ENCODE results near the gene CMTM4. TPM values are rescaled to one million over a fixed set of nuclear protein-coding genes. Genes with fewer than 3 reads are reported as not detected.
"Not testable (repeated sequence)": the region's sequence is repeated elsewhere in the genome, so short reads cannot be mapped to it uniquely, and the experiment has no call there.

CMTM4 gene
- total RNA-seq, 1 donor from 2014 or later = 12.7 TPM

GRCh38 chr16:66585481-66586239 lies 110.9 kb downstream of the CMTM4 start:
- intact Hi-C loops (cut with micrococcal nuclease) = loop anchor here (10.0 kb wide), 1 partner anchor 181 kb away; no protein-coding TSS in a partner anchor
- no peak for DNase-seq
- ATAC-seq = peak; percentile 68

GRCh38 chr16:66581246-66581952 lies 115.1 kb downstream of the CMTM4 start:
- intact Hi-C loops (cut with micrococcal nuclease) = loop anchor here (10.0 kb wide), 1 partner anchor 177 kb away; no protein-coding TSS in a partner anchor
- DNase-seq (no peak), ATAC-seq (no peak)

DNA sequence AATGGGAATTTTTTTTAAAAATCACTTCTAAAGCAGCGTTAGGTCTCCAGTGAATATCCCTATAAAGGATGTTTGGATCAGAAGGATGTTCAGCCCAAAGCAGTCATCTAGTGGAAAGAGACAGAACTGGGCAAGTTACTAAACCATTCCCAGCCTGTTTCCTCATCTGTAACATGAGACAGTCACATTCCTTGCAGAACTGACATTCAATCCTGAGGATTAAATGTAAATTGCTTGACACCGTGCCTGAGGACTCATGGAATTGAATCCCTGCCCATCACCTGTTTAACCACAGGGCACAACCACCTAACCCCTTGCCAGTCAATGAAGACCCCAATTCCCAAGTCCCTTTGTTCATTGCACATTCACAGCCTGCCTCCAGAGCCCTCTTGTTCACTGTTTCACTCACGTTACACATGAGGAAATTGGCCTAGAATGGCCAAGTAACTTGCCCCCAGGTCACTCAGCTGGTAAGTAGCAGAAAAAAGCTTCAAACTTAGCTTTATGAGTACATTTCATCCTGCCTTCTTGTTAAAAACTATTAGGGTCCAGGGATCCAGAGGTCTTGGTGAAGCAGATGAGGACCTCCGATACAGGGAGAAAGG lies 115.8 kb downstream of the CMTM4 start:
- ATAC-seq = no peak
- intact Hi-C loops (cut with micrococcal nuclease) = loop anchor here (10.0 kb wide), 1 partner anchor 176 kb away; no protein-coding TSS in a partner anchor
- DNase-seq = no peak

DNA sequence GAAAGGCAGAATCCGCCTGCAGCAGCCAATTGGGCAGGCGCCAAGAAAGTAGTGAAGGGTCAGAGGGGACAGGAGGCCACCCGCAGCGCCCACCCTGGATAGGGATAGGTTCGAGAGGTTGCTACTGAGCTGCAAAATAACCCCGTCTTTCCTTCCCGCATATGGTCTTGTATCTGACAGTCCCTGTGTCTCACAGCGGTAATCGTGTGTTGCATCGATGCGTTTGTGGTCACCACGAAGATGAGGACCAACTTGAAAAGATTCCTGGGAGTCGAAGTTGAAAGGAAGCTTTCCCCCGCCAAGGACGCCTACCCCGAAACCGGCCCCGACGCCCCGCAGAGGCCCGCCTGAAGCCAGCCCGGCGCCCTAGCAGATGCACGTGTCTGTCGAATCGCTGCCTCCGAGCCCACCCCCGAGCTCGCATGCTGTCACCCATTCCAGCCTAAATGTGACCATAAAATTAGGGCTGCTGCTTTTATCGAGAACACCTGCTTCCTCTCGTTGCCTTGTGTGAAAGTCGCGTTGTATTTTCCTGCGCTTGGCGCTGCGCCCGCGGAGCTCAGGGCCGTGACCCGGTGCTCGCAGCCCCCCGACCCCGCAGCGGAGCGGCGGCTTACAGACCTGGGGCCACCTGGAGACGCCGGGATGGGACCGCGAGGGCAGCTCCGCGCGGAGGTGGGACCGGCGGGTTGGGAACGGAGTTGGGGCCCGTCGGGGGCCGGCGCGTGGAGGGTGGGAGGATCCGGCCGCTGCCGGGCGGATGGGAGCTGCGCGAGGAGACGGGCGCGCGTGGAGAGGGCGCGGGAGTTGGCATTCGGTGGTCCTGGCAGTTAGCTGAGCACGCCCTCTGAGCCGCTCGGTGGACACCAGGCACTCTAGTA lies 117.7 kb downstream of the CMTM4 start, which contains the start of gene CMTM2:
CMTM2 (plus strand) TSS at position 813 of the 881 bp plus-strand sequence. CDS start 145 bp downstream, outside the sequence.
- ATAC-seq (no peak), DNase-seq (peak; percentile 44)
- intact Hi-C loops (cut with micrococcal nuclease) = no loop called here

GRCh38 chr16:66576296-66576695 lies 120.2 kb downstream of the CMTM4 start:
- no peak for DNase-seq
- peak; percentile 61 for ATAC-seq
- intact Hi-C loops (cut with micrococcal nuclease) = no loop called here

DNA sequence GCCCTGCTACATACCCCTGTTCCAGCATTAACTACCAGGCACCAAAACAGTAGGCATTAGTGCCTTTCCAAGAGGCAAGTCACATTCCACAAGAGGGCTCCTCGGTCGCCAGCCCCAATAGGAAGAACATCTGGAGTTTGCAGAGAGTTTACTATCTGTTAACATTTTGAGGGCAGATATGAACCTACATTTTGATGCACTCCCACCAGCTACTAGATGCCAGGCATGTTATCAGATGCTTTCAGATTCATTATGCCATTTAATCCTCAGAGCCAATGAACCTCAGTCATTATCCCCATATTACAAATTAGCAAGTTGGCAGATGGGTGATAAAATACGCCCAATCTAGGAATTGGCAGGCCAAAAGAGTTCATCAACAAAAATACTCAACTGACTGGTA lies 121.5 kb downstream of the CMTM4 start:
- ATAC-seq (no peak), DNase-seq (no peak)
- intact Hi-C loops (cut with micrococcal nuclease) = no loop called here

GRCh38 chr16:66574531-66574930 lies 122.0 kb downstream of the CMTM4 start:
- ATAC-seq (no peak), DNase-seq (no peak)
- intact Hi-C loops (cut with micrococcal nuclease) = no loop called here

GRCh38 chr16:66574081-66574480 lies 122.5 kb downstream of the CMTM4 start:
- ATAC-seq = no peak
- intact Hi-C loops (cut with micrococcal nuclease) = no loop called here

GRCh38 chr16:66572356-66572755 lies 124.2 kb downstream of the CMTM4 start:
- intact Hi-C loops (cut with micrococcal nuclease) = no loop called here
- ATAC-seq = no peak
- no peak for DNase-seq

More at GRCh38 chr16:66574081-66574480, 122.5 kb downstream of the CMTM4 start:
- no peak for DNase-seq

DNA sequence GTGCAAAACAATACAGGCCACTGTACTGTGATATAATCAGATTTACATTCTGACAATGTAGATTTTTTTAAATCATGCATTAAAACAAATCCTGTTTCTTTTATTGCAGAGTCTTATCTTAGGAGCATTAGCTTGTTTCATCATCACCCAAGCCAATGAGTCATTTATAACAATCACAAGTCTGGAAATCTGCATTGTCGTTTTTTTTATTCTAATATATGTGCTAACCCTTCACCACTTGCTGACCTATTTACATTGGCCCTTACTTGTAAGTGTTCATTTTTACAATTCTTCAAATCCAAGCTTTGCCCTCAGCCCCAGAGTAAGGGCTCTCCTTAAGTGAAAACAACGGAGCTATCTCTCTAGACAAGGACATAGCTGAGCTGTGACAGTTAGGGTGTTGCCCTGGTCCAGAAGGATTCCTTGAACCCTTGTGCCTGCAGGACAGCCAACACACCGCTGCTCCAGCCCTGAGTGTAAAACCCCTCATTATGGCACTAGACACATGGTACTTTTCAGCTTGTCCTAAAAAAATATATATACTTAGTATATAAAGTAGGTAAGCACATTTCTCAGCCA lies 126.6 kb downstream of the CMTM4 start:
- intact Hi-C loops (cut with micrococcal nuclease) = no loop called here
- peak; percentile 22 for ATAC-seq
- no peak for DNase-seq

DNA sequence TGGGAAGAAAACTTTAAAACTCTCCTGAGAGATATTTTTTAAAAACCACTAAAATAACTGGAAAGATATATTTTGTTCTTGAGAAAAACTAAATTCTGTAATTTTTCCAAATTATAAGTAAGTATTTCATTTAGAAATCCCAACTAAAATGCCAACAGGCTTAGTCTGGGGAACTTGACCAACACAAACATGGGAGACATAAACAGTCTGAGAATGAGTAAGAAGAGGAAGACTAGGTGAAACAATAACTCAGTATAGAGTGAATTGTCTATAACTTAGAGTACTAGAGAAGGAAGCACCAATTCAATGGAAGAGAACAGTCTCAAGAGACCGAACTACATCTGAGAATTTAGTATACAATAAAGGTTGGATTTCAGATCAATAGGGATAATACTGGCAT lies 127.4 kb downstream of the CMTM4 start:
- ATAC-seq (no peak), DNase-seq (no peak)

DNA sequence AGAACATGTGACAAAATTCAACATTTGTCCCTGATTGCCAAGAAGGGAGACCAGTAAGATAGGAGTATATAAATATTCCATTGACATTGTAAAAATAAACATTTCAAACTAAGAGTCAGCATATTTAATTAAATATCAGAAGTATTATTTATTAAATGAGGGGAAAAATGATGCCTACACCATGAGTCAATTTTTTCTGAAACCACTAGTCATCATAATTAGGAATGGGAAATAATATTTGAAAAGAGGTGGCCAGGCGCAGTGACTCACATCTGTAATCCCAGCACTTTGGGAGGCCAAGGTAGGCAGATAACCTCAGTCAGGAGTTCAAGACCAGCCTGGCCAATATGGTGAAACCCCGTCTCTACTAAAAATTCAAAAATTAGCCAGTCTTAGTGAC lies 128.2 kb downstream of the CMTM4 start:
- no peak for ATAC-seq
- intact Hi-C loops (cut with micrococcal nuclease) = no loop called here
- DNase-seq = no peak

More for the DNA sequence above, 127.4 kb downstream of the CMTM4 start:
- intact Hi-C loops (cut with micrococcal nuclease) = no loop called here

DNA sequence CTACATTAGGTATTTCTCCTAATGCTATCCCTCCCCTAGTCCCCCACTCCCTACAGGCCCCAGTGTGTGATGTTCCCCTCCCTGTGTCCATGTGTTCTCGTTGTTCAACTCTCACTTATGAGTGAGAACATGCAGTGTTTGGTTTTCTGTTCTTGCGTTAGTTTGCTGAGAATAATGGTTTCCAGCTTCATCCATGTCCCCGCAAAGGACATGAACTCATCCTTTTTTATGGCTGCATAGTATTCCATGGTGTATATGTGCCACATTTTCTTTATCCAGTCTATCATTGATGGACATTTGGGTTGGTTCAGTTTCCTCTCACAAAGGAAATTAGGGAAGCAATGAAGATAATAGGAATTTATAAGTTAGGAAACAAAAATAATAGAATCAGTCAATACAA lies 129.3 kb downstream of the CMTM4 start:
- DNase-seq; ATAC-seq; intact Hi-C loops (cut with micrococcal nuclease): not testable (repeated sequence)

DNA sequence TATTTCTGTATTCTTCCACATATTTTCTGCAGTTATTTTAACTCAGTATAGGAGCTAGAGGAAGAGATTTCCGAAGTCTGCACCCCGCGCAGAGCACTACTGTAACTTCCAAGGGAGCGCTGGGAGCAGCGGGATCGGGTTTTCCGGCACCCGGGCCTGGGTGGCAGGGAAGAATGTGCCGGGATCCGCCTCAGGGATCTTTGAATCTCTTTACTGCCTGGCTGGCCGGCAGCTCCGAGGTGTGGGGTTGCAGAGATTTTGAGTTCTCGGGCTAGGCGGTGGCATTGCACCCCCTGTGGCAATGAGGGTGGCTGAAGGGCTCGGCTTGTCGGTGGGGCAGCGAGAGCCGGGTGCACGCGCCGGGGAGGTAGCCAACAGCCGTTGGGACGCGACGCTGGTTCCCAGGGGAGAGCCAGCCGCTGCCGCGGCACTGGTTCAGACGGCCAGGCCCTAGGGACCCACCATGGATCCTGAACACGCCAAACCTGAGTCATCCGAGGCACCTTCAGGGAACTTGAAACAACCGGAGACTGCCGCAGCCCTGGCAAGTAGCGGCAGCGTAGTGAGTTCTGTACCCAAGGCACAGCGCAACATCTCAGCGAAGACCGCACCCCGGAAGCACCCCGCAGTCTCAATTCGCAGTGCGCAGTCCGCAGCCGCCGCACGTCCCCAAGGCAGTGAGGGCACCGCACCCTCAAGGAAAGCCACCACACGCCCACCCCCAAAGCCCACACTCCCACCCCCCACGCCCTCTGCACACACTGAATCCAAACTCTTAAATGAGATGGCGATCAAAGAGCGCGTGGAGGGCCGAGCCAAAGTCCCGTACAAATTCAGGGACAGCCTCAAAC lies 130.3 kb downstream of the CMTM4 start, which contains the start of gene CMTM1:
CMTM1 (plus strand) TSS at position 389 of the 851 bp plus-strand sequence; CDS start at position 464, 75 bp downstream.
- ATAC-seq (no peak), DNase-seq (no peak)

More for the DNA sequence above, 130.3 kb downstream of the CMTM4 start, which contains the start of gene CMTM1:
- intact Hi-C loops (cut with micrococcal nuclease) = no loop called here
